CD4-positive, alpha-beta T cell treated with Interleukin-15 for 1 hour (primary cell): ENCODE results near the gene DMXL2.
A peak's percentile ranks its signal among the peaks of the same experiment; 100 is the strongest.
"Not testable (repeated sequence)": the region's sequence is repeated elsewhere in the genome, so short reads cannot be mapped to it uniquely, and the experiment has no call there.

Experiments
- DNase-seq: peaks from one replicate; pipeline ENCODE4 v3.0.0-alpha.2; 2020

The DMXL2 gene, protein sequence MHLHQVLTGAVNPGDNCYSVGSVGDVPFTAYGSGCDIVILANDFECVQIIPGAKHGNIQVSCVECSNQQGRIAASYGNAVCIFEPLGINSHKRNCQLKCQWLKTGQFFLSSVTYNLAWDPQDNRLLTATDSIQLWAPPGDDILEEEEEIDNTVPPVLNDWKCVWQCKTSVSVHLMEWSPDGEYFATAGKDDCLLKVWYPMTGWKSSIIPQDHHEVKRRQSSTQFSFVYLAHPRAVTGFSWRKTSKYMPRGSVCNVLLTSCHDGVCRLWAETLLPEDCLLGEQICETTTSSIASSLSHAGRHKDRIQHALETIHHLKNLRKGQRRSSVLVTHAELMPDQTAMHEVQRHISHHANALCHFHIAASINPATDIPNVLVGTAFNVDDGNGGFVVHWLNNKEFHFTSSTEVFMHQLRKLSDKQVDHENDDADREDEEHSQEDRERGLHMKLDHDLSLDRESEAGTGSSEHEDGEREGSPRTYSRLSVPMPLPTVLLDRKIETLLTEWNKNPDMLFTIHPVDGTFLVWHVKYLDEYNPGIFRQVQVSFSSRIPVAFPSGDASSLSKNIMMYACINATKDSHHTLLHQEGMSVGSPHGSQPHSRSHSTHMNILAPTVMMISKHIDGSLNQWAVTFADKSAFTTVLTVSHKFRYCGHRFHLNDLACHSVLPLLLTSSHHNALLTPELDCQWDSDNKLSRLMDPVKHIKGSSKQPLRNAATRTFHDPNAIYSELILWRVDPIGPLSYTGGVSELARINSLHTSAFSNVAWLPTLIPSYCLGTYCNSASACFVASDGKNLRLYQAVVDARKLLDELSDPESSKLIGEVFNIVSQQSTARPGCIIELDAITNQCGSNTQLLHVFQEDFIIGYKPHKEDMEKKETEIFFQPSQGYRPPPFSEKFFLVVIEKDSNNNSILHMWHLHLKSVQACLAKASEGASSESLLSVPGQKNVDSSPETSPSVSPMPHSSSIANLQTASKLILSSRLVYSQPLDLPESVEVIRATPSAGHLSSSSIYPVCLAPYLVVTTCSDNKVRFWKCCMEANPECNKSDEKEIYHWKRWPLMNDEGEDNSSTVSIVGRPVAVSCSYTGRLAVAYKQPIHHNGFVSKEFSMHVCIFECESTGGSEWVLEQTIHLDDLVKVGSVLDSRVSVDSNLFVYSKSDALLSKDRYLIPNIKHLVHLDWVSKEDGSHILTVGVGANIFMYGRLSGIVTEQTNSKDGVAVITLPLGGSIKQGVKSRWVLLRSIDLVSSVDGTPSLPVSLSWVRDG (N-terminal part only)

DNA sequence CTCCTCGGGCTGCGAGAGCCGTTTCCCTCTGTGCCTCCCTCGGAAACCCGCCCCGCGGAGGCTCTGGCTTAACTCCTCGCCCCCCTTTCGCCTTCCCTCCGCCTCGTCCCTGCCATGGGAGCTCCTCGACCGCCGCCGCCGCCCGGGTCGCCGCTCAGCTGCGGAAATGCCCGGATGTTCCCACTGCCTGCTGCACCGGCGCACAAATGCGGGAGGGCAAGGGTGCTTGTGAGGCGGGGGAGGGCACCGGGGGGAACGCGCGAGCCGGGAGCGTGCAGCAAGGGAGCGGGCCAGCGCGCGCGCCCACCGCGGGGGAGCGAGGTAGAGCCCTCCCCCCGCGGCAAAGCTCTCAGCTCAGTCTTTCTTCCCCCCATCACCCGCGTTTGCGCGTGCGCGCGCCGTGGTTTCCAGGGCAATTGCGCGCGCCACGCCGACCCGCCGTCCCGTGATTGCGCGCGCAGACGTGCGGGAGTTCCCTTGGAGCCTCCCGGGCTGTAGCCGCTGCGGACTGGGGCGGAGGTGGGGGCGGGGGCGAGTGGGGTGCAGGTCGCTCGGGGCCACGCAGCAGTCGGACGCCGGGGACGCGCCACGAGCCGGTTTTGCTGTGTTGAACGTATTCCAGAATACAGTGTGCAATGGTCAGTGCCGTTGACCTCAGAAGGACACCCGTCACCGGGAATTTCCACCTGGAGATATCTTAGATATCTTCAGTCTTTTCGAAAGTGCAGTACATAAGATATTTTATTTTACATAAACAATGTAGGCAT is at the start of gene DMXL2:
TSS of gene DMXL2 (minus strand) at position 168 of the 767 bp plus-strand sequence. CDS start 226 bp downstream, outside the sequence.
- DNase-seq: peak; percentile 83

DNA sequence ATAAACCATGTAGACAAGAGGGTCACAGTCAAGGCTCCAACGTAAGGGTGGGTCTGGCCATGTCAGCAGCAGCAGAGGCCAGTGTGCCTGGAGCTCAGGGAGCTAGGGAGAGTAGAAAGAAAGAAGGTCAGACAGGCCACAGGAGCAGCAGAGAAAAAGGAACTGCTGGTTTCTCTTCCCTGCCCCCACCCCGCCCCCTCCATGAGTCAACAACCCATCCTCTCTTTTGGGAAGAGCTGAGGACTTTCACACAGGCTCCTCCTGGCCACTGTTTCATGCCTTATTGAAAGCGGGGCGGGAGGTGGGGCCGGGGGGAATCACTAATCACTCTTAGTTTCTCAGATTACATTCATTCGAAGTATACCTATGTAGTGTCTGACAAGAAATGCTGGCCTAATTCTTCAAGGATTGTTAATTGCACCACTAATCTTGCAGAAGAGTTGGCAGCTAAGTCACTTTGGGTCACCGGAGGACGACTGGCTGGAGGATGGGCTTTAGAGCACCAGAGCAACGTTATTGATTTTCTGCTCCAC is 49.6 kb upstream of the DMXL2 start:
- peak; percentile 26 for DNase-seq

DNA sequence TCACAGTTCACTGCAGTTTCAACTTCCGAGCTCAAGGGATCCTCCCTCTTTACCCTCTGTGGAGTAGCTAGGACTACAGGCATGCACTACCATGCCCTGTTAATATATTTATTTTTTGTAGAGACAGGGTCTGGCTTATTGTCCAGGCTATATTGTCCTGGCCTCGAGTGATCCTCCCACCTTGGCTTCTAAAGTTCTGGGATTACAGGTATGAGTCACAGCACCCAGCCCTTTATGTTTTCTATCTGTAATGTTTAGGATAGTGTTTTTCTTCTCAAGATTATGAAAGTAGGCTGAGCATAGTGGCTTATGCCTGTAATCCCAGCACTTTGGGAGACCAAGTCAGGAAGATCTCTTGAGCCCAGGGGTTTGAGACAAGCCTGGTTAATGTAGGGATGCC is 46.8 kb upstream of the DMXL2 start:
- no peak for DNase-seq

DNA sequence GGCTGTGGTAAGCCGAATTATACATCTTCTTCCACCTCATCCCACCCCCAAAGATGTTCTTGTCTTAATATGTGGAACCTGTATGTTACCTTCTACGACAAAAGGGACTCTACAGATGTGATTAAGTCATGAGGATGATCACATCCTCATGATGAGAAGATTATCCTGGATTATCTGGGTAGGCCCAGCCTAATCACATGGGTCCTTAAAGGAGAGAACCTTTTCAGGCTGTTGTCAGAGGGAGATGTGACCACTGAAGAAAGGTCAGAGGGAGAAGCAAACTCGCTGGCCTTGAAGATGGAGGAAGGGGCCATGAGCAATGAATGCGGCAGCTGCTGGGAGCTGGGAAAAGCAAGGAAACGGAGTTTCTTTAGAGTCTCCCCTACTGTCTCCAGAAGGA is 45.9 kb upstream of the DMXL2 start:
- DNase-seq: no peak

DNA sequence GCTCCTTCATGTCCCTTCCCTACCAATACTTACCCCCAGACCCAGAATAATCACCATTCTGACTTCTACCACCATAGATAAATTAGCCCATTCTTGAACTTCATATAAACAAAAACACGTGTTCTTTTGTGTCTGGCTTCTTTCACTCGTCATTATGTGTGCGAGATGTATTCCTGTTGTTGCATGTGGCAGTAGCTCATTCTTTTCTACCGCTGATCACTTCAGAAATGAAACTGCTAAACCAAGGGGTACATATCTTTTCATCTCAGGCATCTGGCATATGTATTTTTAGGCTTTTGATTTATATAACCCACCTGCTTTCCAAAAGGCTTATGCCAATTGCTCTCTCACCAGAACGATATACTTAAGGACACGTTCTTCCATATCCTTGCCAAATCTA is 44.9 kb upstream of the DMXL2 start:
- no peak for DNase-seq

DNA sequence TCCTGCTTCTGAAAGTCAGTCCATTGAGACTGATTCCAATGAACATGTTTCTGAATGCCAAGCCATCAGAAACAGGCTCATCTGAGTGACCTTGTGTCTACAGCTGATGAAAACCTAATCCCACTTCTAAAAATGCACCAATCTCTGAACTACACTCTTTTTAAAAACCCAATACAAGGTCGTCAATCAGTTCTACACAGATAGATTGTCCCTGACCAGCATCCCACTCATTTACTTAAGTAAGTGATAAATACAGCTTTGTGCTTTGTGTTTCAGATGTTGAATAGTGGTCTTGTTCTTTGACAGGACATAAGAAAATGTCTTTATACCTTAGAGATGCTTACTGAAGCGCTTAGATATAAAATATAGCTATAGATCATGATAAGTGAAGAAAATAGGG is 38.5 kb upstream of the DMXL2 start:
- no peak for DNase-seq

DNA sequence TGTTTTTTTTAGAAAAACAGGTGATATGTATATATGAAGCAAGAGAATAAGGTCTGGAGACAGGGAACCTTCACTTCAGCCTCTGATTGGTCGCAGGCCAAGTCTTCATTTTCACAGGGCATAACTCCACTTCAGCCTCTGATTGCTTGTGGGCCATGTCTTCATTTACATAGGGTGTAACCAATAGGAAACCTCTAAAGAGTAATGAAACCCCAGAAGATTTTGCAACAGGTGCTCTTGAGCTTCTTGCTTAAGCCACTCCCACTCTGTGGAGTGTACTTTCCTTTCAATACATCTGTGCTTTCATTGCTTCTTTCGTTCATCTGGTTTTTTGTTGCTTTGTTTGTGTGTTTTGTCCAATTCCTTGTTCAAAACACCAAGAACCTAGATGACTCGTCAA is 36.1 kb upstream of the DMXL2 start:
- DNase-seq: no peak

DNA sequence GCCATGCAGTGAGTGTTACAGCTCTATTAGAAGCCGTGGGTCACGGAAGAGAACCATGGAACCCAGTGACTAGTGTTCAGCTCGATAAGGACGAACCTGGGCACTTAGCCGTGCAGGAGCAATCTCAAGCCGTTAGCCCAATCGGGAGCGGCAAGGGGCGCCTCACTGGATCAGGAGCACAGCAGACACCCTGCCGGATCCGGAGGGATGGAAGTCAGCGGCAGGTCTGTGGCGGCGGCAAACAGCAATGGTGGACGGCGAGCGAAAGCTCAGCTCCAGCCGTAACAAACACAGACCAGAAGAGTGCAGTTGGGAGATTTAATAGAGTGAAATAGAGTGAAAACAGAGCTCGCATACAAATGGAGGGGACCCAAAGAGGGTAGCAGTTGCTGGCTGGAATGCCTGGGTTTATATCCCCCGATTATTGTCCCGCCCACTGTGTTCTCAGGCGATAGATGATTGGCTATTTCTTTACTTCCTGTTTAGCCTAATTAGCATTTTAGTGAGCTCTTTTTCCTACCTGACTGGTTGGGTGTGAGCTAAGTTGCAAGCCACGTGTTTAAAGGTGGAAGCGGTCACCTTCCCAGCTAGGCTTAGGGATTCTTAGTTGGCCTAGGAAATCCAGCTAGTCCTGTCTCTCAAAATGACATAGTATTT is 33.0 kb upstream of the DMXL2 start:
- not testable (repeated sequence) for DNase-seq

DNA sequence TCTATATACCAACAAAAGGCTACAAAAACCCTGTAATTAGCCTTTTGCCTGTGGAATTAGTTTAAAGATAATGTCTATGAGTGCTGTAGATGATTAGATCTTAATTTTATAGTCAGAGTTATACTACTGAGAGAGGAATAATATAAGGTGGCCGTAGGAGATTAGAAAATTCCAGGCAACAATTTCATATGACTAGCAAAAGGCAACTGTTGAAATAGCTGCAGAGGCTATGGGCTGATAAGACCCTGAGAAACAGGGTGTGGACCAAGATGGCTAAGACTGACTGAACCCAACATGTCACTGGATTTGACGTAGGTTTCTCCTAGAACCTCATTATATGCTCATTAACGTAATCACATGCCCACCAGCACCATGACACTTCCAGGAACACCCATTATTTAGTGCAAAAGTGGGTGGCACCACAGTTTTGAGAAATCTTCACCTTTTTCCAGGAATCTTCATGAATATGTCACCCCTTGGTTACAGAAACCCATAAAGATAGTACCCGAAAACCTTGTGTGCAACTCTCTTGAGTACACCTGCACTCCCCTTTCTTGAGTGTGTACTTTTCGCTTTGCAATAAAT is 29.6 kb upstream of the DMXL2 start:
- no peak for DNase-seq

DNA sequence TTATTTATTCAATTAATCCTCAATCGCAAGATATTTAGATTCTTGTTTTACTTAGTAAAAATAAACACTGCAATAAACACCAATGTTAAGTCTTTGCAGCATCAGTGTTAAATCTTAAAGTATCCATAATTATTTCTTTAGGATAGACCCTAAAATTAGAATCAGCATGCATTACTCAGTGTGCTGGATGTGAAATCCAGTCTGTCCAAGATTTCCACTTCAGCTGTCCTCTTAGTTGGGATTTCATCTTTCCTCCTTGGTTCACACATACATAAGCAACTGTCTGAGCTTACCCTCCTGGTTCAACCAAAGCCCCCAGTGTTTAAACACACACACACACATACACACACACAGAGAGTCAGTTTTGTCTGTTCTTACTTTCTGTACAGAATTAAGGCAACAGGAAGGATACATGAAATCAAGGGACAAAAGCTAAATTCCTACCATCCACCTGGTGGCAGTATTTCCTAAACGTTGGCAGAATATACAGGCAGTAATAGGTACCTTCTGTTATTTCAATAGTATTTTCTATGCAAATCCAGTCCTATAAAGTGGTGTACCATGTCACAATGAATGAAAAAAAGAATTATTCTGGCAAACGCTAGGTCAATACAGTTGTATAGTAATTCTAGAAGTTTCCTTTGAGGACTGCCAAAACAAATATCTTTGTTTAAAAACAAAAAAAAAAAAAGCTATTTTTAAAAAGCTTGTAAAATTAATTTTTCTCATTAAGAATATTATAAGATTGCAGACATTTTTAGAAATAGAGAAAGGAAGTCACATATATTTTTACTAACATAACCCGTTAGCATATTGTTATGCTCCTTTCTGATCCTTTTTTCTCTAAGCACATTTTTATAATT is 27.3 kb upstream of the DMXL2 start:
- no peak for DNase-seq

DNA sequence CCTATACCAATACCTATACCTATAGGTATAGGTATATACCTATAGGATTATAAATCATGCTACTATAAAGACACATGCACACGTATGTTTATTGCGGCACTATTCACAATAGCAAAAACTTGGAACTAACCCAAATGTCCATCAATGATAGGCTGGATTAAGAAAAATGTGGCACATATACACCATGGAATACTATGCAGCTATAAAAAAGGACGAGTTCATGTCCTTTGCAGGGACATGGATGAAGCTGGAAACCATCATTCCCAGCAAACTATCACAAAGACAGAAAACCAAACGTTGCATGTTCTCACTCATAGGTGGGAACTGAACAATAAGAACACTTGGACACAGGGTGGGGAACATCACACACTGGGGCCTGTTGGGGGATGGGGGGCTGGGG is 26.1 kb upstream of the DMXL2 start:
- not testable (repeated sequence) for DNase-seq

DNA sequence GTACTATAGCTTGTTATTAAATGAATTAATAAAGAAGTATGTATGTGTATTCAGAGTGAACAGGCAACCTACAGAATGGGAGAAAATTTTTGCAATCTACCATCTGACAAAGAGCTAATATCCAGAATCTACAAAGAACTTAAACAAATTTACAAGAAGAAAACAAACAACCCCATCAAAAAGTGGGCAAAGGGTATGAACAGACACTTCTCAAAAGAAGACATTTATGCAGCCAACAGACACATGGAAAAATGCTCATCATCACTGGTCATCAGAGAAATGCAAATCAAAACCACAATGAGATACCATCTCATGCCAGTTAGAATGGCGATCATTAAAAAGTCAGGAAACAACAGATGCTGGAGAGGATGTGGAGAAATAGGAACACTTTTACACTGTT is 25.5 kb upstream of the DMXL2 start:
- DNase-seq: not testable (repeated sequence)

DNA sequence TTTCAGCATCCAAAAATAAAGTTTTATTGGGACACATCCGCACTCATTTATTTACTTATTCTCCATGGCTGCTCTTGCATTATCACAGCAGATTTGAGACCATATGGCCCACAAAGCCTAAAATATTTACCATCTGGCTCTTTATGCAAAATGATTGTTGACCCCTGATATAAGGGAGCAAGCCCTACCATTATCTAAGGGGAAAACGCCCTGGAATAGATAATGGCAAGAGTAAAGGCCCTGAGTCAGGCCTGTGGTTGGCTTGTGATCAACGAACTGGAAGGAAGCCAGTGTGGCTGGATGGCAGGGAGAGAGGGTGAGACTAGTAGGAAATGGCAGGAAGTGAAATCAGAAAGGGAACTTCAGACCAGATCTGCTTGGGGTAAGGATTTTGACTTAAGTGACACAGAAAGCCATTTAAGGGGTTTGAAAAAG is 24.6 kb upstream of the DMXL2 start:
- DNase-seq: peak; percentile 58

DNA sequence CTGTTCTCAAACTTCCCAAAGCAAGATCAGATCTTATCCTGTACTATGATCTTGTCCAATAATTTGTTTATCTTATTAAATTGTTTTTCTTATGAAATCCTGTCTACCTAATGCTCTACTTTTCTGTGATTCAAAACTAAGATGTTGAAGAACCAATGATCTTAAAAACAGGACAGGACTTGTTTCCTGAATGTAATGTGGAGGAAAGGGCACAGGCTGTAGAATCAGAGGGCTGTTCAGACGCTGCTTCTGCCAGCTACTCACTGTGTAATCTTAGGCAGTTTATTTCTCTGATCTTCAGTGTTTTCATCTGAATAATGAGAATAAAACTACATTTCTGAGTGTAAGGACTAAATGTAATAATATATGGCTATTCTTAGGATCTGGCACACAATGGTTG is 20.1 kb upstream of the DMXL2 start:
- DNase-seq: no peak

DNA sequence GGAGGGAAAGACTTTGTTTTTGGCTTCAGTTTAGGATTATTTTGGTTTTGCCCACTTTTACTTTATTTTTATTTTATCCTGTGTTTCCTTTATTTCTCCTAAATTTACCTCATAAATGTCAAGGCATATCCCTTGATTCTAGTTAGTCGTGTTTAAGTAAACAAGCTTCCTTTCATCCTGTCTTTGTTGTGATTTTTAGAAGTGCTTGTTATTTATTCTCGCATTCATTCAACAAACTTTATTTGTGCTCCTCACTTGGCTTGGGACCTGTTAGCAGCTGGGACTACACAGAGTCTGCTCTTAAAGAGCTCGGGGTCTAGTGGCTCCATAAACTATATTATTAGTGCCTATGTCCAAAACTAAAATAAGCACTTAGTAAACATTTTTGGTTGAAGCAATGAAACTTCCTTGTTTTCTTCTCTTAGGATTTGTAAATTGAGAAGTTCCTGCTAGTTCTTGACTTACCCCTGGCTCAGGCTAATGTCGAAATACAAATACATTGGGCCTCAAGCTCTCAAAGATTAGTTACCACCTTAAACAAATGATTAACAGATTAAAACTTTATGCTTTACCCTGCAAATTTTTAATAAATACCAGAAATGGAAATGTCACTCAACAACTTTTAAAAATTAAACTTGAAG is 19.0 kb upstream of the DMXL2 start:
- DNase-seq: no peak

DNA sequence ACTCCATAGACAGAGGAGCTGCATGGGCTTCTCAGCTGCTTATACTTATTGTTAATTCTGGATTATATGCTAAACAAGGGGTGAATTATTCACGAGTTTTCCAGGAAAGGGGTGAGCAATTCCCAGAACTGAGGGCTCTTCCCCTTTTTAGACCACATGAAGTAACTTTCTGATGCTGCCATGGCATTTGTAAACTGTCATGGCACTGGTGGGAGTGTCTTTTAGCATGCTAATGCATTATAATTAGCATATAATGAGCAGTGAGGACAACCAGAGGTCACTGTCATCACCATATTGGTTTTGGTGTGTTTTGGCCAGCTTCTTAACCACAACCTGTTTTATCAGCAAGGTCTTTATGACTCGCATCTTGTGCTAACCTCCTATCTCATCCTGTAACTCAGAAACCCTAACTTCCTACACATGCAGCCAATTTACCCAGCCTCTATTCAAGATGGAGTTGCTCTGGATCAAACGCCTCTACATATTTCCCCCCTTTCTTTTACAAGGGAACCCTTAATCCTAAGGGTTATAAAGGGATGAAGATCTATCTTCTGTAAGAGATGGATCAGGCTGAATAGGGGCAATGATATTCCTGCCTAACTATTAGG is 12.1 kb upstream of the DMXL2 start:
- peak; percentile 20 for DNase-seq

DNA sequence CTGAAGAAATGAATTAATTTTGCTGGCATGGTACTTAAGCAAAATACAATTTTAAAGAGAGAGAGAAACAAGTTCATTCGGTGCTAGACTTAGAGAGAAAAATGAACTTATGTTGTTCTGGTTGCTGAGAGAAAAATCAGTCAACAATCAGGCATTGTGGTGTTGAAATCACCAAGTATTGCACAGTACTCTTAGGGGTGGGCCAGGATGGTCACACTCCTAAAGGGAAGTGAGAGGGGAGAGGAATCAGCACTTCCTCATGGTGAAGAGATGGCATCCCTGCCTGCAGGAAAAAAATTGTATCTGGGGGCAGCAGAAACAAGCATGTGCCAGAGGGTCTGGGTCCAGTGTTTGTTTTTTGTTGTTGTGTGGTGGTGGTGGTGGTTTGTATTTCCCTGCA is 7.0 kb upstream of the DMXL2 start:
- peak; percentile 65 for DNase-seq

DNA sequence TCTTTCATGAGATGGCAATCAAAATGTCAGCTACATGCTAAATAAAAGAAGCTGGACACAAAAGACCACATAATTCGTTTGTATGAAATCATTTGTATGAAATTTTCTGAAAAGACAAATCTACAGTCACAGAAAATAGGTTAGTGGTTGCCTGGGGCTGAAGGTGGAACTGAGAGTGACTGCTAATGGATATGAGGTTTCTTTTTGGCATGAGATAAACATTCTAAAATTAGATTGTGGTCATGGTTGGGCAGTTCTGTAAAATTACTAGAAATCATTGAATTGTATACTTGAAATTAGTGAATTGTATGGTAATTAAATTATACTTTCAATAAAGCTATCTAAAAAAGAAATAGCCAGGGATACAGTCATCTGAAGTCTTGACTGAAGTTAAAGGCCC is 2.7 kb upstream of the DMXL2 start:
- no peak for DNase-seq

DNA sequence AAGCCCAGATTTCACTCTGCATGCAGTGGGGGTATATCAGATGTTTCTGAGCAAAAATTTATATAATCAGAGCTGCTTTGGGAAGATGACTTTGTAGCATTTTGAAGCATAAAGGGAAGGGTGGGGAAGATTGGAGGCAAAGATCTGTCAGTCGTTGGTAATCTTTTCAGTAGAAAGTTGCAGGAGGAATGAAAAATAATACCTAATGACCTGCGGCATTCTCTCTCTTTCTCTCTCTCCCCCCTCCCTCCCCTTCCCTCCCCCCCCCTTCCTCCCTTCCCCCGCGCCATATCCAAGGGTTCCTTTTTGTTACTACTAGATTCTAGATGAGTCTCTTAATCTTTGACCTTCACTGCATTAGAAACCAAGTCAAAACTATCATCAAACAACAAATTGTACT is 1.5 kb upstream of the DMXL2 start:
- no peak for DNase-seq
